HG03354 (cell line): ENCODE results near the gene RNF113B.

Experiments
- ATAC-seq: cut with Tn5 transposase; IDR thresholded peaks from one replicate; pipeline ENCODE4 v1.9.1; 2021; ENCODE audit warnings: mild to moderate bottlenecking; ENCODE audit not compliant: unreplicated experiment, poor library complexity, severe bottlenecking

Gene RNF113B

GRCh38 chr13:98206946-98207345, 29.9 kb upstream of the RNF113B start:
- no peak for ATAC-seq

GRCh38 chr13:98204546-98204945, 27.5 kb upstream of the RNF113B start:
- ATAC-seq: no peak

- no peak for ATAC-seq
These were observed 26.7 kb upstream of the RNF113B start for GRCh38 chr13:98203646-98204326.

- ATAC-seq: no peak
These were observed 24.9 kb upstream of the RNF113B start for GRCh38 chr13:98201984-98202383.

- no peak for ATAC-seq
These were observed 24.1 kb upstream of the RNF113B start for GRCh38 chr13:98201189-98201588.

- ATAC-seq: no peak
These were observed 23.3 kb upstream of the RNF113B start for GRCh38 chr13:98200211-98200878.

- ATAC-seq: no peak
These were observed 22.4 kb upstream of the RNF113B start for GRCh38 chr13:98199480-98199879.

- ATAC-seq: no peak
These were observed 21.6 kb upstream of the RNF113B start for GRCh38 chr13:98198683-98199082.

- ATAC-seq: no peak
These were observed 18.2 kb upstream of the RNF113B start for GRCh38 chr13:98195054-98195791.

- no peak for ATAC-seq
These were observed 14.9 kb upstream of the RNF113B start for GRCh38 chr13:98192008-98192407.

GRCh38 chr13:98190889-98191444, 13.9 kb upstream of the RNF113B start:
- no peak for ATAC-seq

- ATAC-seq: no peak
These were observed 12.9 kb upstream of the RNF113B start for GRCh38 chr13:98189841-98190505.

GRCh38 chr13:98188544-98189166, 11.6 kb upstream of the RNF113B start:
- no peak for ATAC-seq

GRCh38 chr13:98187965-98188261, 10.8 kb upstream of the RNF113B start:
- no peak for ATAC-seq

GRCh38 chr13:98187155-98187964, 10.3 kb upstream of the RNF113B start:
- ATAC-seq: no peak

- ATAC-seq: no peak
These were observed 7.7 kb upstream of the RNF113B start for GRCh38 chr13:98184792-98185191.

- no peak for ATAC-seq
These were observed 5.5 kb upstream of the RNF113B start for GRCh38 chr13:98182589-98182988.

GRCh38 chr13:98182153-98182552, 5.1 kb upstream of the RNF113B start:
- ATAC-seq: no peak
